GM23338 (cell line): Measurements from ENCODE around the gene DYRK1A. TPM values are rescaled to one million over a fixed set of nuclear protein-coding genes. Genes with fewer than 3 reads are reported as not detected.

Experiments used
- polyA plus RNA-seq: library from polyadenylated mRNA; unstranded; fragments of >200 nt; fragmentation: Nextera tagmentation; extraction: Ambion mirVana; gene quantifications from 2 replicates; pipeline ENCODE4 v1.2.1, GENCODE V29; 2016
- total RNA-seq: library from RNA; depleted of rRNA; stranded (reverse); fragments of >200 nt; shearing (Covaris generic); gene quantifications from 2 replicates; pipeline ENCODE4 v1.2.3, GENCODE V29; 2014
- TF ChIP-seq, protein P1 (sequence below): fragments of 250-450 bp; sonication (Bioruptor Pico); IDR thresholded peaks from 2 replicates; pipeline ENCODE4 v1.5.0; 2020; ENCODE audit warnings: mild to moderate bottlenecking, moderate library complexity
- TF ChIP-seq, protein P2 (sequence below), 2 experiments: fragments of 200-600 bp in 1 of 2; sonication (generic) in 1 of 2; conservative IDR thresholded peaks; 2 replicates each; pipeline versions ENCODE4 v1.5.1 to v1.6.1; 2016 to 2017; ENCODE audit warnings: antibody characterized with exemption in 2 of 2, low read depth in 2 of 2, mild to moderate bottlenecking in 2 of 2, moderate library complexity in 1 of 2
- TF ChIP-seq, protein P3 (sequence below): IDR thresholded peaks from one replicate; pipeline ENCODE4 v1.6.1; 2018; ENCODE audit warnings: antibody characterized with exemption; ENCODE audit not compliant: unreplicated experiment

Gene DYRK1A
- total and polyA plus RNA-seq, 2 experiments from 2014 or later, result 10.3 to 84.7 TPM

GRCh38 chr21:37364722-37365121 is 1.9 kb upstream of the DYRK1A start (continued):
- TF ChIP-seq, protein P1, sequence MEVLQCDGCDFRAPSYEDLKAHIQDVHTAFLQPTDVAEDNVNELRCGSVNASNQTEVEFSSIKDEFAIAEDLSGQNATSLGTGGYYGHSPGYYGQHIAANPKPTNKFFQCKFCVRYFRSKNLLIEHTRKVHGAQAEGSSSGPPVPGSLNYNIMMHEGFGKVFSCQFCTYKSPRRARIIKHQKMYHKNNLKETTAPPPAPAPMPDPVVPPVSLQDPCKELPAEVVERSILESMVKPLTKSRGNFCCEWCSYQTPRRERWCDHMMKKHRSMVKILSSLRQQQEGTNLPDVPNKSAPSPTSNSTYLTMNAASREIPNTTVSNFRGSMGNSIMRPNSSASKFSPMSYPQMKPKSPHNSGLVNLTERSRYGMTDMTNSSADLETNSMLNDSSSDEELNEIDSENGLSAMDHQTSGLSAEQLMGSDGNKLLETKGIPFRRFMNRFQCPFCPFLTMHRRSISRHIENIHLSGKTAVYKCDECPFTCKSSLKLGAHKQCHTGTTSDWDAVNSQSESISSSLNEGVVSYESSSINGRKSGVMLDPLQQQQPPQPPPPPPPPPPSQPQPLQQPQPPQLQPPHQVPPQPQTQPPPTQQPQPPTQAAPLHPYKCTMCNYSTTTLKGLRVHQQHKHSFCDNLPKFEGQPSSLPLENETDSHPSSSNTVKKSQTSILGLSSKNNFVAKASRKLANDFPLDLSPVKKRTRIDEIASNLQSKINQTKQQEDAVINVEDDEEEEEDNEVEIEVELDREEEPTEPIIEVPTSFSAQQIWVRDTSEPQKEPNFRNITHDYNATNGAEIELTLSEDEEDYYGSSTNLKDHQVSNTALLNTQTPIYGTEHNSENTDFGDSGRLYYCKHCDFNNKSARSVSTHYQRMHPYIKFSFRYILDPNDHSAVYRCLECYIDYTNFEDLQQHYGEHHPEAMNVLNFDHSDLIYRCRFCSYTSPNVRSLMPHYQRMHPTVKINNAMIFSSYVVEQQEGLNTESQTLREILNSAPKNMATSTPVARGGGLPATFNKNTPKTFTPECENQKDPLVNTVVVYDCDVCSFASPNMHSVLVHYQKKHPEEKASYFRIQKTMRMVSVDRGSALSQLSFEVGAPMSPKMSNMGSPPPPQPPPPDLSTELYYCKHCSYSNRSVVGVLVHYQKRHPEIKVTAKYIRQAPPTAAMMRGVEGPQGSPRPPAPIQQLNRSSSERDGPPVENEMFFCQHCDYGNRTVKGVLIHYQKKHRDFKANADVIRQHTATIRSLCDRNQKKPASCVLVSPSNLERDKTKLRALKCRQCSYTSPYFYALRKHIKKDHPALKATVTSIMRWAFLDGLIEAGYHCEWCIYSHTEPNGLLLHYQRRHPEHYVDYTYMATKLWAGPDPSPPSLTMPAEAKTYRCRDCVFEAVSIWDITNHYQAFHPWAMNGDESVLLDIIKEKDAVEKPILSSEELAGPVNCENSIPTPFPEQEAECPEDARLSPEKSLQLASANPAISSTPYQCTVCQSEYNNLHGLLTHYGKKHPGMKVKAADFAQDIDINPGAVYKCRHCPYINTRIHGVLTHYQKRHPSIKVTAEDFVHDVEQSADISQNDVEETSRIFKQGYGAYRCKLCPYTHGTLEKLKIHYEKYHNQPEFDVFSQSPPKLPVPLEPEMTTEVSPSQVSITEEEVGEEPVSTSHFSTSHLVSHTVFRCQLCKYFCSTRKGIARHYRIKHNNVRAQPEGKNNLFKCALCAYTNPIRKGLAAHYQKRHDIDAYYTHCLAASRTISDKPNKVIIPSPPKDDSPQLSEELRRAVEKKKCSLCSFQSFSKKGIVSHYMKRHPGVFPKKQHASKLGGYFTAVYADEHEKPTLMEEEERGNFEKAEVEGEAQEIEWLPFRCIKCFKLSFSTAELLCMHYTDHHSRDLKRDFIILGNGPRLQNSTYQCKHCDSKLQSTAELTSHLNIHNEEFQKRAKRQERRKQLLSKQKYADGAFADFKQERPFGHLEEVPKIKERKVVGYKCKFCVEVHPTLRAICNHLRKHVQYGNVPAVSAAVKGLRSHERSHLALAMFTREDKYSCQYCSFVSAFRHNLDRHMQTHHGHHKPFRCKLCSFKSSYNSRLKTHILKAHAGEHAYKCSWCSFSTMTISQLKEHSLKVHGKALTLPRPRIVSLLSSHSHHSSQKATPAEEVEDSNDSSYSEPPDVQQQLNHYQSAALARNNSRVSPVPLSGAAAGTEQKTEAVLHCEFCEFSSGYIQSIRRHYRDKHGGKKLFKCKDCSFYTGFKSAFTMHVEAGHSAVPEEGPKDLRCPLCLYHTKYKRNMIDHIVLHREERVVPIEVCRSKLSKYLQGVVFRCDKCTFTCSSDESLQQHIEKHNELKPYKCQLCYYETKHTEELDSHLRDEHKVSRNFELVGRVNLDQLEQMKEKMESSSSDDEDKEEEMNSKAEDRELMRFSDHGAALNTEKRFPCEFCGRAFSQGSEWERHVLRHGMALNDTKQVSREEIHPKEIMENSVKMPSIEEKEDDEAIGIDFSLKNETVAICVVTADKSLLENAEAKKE (CRISPR knock-in tag), result no peak
- TF ChIP-seq, protein P2, sequence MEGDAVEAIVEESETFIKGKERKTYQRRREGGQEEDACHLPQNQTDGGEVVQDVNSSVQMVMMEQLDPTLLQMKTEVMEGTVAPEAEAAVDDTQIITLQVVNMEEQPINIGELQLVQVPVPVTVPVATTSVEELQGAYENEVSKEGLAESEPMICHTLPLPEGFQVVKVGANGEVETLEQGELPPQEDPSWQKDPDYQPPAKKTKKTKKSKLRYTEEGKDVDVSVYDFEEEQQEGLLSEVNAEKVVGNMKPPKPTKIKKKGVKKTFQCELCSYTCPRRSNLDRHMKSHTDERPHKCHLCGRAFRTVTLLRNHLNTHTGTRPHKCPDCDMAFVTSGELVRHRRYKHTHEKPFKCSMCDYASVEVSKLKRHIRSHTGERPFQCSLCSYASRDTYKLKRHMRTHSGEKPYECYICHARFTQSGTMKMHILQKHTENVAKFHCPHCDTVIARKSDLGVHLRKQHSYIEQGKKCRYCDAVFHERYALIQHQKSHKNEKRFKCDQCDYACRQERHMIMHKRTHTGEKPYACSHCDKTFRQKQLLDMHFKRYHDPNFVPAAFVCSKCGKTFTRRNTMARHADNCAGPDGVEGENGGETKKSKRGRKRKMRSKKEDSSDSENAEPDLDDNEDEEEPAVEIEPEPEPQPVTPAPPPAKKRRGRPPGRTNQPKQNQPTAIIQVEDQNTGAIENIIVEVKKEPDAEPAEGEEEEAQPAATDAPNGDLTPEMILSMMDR (conservative IDR thresholded peaks at IDR 0.05; ENCODE audit: low read depth in 2 of 2), result no peak
- TF ChIP-seq, protein P3, sequence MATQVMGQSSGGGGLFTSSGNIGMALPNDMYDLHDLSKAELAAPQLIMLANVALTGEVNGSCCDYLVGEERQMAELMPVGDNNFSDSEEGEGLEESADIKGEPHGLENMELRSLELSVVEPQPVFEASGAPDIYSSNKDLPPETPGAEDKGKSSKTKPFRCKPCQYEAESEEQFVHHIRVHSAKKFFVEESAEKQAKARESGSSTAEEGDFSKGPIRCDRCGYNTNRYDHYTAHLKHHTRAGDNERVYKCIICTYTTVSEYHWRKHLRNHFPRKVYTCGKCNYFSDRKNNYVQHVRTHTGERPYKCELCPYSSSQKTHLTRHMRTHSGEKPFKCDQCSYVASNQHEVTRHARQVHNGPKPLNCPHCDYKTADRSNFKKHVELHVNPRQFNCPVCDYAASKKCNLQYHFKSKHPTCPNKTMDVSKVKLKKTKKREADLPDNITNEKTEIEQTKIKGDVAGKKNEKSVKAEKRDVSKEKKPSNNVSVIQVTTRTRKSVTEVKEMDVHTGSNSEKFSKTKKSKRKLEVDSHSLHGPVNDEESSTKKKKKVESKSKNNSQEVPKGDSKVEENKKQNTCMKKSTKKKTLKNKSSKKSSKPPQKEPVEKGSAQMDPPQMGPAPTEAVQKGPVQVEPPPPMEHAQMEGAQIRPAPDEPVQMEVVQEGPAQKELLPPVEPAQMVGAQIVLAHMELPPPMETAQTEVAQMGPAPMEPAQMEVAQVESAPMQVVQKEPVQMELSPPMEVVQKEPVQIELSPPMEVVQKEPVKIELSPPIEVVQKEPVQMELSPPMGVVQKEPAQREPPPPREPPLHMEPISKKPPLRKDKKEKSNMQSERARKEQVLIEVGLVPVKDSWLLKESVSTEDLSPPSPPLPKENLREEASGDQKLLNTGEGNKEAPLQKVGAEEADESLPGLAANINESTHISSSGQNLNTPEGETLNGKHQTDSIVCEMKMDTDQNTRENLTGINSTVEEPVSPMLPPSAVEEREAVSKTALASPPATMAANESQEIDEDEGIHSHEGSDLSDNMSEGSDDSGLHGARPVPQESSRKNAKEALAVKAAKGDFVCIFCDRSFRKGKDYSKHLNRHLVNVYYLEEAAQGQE, result no peak
